Astrocyte (in vitro differentiated cells and primary cell): ENCODE data around the gene PPP6R3.

Experiments
- EZH2 ChIP-seq: IDR thresholded peaks from 2 replicates; pipeline ENCODE4 v1.6.1; 2012; ENCODE audit warnings: mild to moderate bottlenecking, low read length, inconsistent platforms; ENCODE audit not compliant: insufficient read depth
- TF ChIP-seq, protein P1 (sequence below): IDR thresholded peaks from 2 replicates; pipeline ENCODE4 v1.5.1; 2011; ENCODE audit warnings: low read depth, mild to moderate bottlenecking, inconsistent platforms, low read length, moderate library complexity; ENCODE audit not compliant: insufficient read depth

DNA sequence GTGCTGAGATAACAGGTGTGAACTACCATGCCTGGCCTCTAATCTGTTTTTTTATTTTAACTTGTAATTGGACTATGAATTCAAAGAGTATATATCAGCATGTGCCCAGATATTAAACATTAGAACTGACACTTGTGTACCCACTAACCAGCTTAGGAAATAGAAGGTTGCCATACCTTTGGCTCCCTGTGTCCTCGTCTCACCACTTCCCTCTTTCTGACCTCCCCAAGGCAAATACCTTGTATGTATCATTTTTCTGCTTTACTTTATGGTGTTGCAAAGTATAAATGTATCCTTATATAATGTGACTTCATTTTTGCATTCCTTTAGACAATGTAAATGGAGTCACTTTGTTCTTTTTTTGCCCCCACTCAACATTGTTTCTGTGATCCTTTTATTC lies 9.1 kb downstream of the PPP6R3 start:
- TF ChIP-seq, protein P1, sequence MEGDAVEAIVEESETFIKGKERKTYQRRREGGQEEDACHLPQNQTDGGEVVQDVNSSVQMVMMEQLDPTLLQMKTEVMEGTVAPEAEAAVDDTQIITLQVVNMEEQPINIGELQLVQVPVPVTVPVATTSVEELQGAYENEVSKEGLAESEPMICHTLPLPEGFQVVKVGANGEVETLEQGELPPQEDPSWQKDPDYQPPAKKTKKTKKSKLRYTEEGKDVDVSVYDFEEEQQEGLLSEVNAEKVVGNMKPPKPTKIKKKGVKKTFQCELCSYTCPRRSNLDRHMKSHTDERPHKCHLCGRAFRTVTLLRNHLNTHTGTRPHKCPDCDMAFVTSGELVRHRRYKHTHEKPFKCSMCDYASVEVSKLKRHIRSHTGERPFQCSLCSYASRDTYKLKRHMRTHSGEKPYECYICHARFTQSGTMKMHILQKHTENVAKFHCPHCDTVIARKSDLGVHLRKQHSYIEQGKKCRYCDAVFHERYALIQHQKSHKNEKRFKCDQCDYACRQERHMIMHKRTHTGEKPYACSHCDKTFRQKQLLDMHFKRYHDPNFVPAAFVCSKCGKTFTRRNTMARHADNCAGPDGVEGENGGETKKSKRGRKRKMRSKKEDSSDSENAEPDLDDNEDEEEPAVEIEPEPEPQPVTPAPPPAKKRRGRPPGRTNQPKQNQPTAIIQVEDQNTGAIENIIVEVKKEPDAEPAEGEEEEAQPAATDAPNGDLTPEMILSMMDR: no peak
- no peak for TF ChIP-seq EZH2
